Measurements from ENCODE around the gene SH2D1B. TPM values are rescaled to one million over a fixed set of nuclear protein-coding genes. Genes with fewer than 3 reads are reported as not detected.

Gene SH2D1B
- total and polyA plus RNA-seq, 10 of the 15 experiments (the other 5 are each of a cell fraction or from before 2014, with no cell fraction given), result 0.18 TPM; not detected in 9

DNA sequence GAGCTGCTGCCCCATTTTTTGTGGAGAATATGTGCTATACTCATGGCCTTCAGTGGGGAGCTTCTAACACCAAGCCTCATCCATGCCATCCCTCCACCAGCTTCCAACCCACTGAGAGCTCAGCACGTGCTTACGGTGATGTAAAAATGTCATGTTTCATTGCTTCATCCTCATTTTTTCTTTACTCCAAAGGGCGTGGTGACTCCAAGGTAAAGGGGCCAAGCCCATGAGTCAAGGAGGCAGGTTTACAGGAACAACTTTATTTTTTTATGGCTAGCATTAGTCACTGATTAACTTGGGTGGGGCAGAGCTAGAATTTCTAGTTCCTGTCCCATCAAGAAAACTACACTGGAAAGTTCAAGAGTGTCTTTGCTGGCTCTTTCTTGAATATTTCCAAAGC is 30.6 kb downstream of the SH2D1B start, which contains the start of gene C1orf226:
C1orf226 (plus strand) TSS at position 346 of the 400 bp plus-strand sequence. CDS start 174 bp downstream, outside the sequence.
- ChIA-PET SMC1A (ENCODE audit: uncharacterized antibody, unreplicated experiment) (interaction anchor here (0.7 to 1.7 kb wide), 3 partner anchors 10 to 24 kb away, joined by 3 to 6 read pairs (median 6); no protein-coding TSS in a partner anchor), POLR2A (no interaction called here), RAD21 (ENCODE audit: unreplicated experiment) (no interaction called here), CTCF (interaction anchor here (0.6 to 3.7 kb wide), 3 partner anchors 9 to 1170 kb away, joined by 3 to 30 read pairs (median 9); no protein-coding TSS in a partner anchor)
- H3K27ac ChIP-seq (ENCODE audit: control insufficient read depth, insufficient read depth), result no peak within 1 kb of the TSS
- no peaks in the 10 kb centered on the region for H3K4me1 ChIP-seq (ENCODE audit: control insufficient read depth, insufficient read depth, low read length)
- no peaks in the 10 kb centered on the region for H3K79me2 ChIP-seq (ENCODE audit: control insufficient read depth, insufficient read depth, low read length)
- in situ Hi-C loops (cut with MboI), result no loop called here
- no peak within 1 kb of the TSS for H3K4me2 ChIP-seq (ENCODE audit: control insufficient read depth, insufficient read depth)
- intact Hi-C loops (cut with micrococcal nuclease; ENCODE audit: unreplicated experiment), result no loop called here
- no peak for TF ChIP-seq TCF7 (IDR thresholded peaks at IDR 0.05; ENCODE audit: borderline replicate concordance)
- TF ChIP-seq EGR1 (IDR thresholded peaks at IDR 0.05; ENCODE audit: borderline replicate concordance in 1 of 2, low read depth in 2 of 2, low read length in 2 of 2), result no peak
- no peak for TF ChIP-seq GATAD2B (conservative IDR thresholded peaks at IDR 0.05; ENCODE audit: low read depth)
- TF ChIP-seq, protein P1, sequence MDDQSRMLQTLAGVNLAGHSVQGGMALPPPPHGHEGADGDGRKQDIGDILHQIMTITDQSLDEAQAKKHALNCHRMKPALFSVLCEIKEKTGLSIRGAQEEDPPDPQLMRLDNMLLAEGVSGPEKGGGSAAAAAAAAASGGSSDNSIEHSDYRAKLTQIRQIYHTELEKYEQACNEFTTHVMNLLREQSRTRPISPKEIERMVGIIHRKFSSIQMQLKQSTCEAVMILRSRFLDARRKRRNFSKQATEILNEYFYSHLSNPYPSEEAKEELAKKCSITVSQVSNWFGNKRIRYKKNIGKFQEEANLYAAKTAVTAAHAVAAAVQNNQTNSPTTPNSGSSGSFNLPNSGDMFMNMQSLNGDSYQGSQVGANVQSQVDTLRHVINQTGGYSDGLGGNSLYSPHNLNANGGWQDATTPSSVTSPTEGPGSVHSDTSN (IDR thresholded peaks at IDR 0.05; ENCODE audit: insufficient replicate concordance, low read depth, low read length), result no peak
- no peak for TF ChIP-seq SIN3A (IDR thresholded peaks at IDR 0.05; ENCODE audit: low read depth, low read length)
- TF ChIP-seq ETV6 (conservative IDR thresholded peaks at IDR 0.05 in 1 of 2, IDR thresholded peaks at IDR 0.05 in 1 of 2; ENCODE audit: borderline replicate concordance in 1 of 2, low read depth in 1 of 2), result no peak
- TF ChIP-seq SMC3 (IDR thresholded peaks at IDR 0.05; ENCODE audit: borderline replicate concordance, low read length), result no peak
- no peak for TF ChIP-seq NR2C2 (IDR thresholded peaks at IDR 0.05; ENCODE audit: borderline replicate concordance, control insufficient read depth, insufficient read length, low read depth)
- no peaks in the 10 kb centered on the region for H3K36me3 ChIP-seq (ENCODE audit: control insufficient read depth in 2 of 2, insufficient read depth in 2 of 2, low read length in 1 of 2)
- H3K27me3 ChIP-seq (replicated peaks in 1 of 2; ENCODE audit: control insufficient read depth in 2 of 2, insufficient read depth in 2 of 2, low read length in 1 of 2), result no peaks in the 10 kb centered on the region
- FAIRE-seq (no peak), DNase-seq (ENCODE audit: low read depth, low spot score) (no peak), ATAC-seq (no peak)
- H4K20me1 ChIP-seq (ENCODE audit: control insufficient read depth, insufficient read depth), result no peaks in the 10 kb centered on the region
- 31% methylated on average over 3 of the region's 3 CpGs for WGBS (ENCODE audit: insufficient coverage, insufficient replicate concordance, low lambda C conversion rate, missing lambda C conversion rate)
- no peaks in the 10 kb centered on the region for H3K9me3 ChIP-seq (replicated peaks; ENCODE audit: control insufficient read depth, insufficient read depth, low read length)
- H3K4me3 ChIP-seq, result no peak within 1 kb of the TSS
- BruUV-seq (replicated peaks), result no TSS peak
- no peak within 1 kb of the TSS for H2AFZ ChIP-seq (ENCODE audit: control insufficient read depth, low read depth, low read length)
- H3K9ac ChIP-seq (ENCODE audit: control insufficient read depth, insufficient read depth, low read length), result no peak within 1 kb of the TSS
